Measurements from ENCODE around the gene TOMM7. TPM values are rescaled to one million over a fixed set of nuclear protein-coding genes. Genes with fewer than 3 reads are reported as not detected.
A peak's percentile ranks its signal among the peaks of the same experiment; 100 is the strongest.

The TOMM7 gene
- total RNA-seq, 4 donors from 2014 or later, result 133 to 211 (median 177) TPM

- no peak overlapping the region for H3K4me3 ChIP-seq
- no peak for DNase-seq (ENCODE audit: low spot score in 2 of 2)
- H3K9me3 ChIP-seq, result no peaks in the 10 kb centered on the region
- 78 to 82% methylated on average over 4 of the region's 4 CpGs for WGBS, 2 donors
- no peak overlapping the region for H3K27ac ChIP-seq
- H3K27me3 ChIP-seq, result no peaks in the 10 kb centered on the region
- H3K36me3 ChIP-seq, result no peaks in the 10 kb centered on the region
- no peaks in the 10 kb centered on the region for H3K4me1 ChIP-seq
- no peak for TF ChIP-seq EP300 (IDR thresholded peaks at IDR 0.05)
Observed at GRCh38 chr7:22771872-22772228, 50.8 kb downstream of the TOMM7 start.

DNA sequence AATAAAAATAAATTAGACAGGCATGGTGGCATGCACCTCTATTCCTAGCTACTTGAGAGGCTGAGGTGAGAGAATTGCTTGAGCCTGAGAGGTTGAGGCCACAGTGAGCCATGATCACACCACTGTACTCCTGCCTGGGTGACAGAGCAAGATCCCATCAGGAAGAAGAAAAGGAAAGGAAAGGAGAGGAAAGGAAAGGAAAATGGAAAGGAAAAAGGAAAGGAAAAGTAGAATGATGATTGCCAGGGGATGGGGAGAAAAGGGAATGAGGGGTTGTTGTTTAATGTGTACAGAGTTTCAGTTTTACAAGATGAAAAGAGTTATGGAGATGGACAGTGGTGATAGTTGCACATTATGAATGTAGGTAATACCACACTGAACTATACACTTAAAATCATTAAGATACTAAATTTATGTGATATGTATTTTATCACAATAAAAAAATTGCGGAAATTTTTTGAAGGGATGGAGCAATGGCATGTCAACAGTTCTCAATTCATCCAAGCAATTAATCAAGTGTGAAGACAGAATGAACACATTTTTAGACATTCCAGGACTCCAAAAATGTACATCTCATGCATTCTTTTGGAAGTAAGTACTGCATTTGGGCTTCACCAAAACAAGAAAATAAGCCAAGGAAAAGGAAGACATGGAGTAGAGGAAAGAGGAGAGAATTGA is 51.3 kb downstream of the TOMM7 start:
- Histone ChIP-seq H3K4me1 (no peaks in the 10 kb centered on the region), H3K36me3 (no peaks in the 10 kb centered on the region), H3K9me3 (no peaks in the 10 kb centered on the region), H3K4me3 (no peak overlapping the region), H3K27me3 (no peaks in the 10 kb centered on the region), H3K27ac (no peak overlapping the region)
- DNase-seq (ENCODE audit: low spot score in 2 of 2), result no peak
- TF ChIP-seq POLR2A (IDR thresholded peaks at IDR 0.05), result no peak
- TF ChIP-seq, protein P1, sequence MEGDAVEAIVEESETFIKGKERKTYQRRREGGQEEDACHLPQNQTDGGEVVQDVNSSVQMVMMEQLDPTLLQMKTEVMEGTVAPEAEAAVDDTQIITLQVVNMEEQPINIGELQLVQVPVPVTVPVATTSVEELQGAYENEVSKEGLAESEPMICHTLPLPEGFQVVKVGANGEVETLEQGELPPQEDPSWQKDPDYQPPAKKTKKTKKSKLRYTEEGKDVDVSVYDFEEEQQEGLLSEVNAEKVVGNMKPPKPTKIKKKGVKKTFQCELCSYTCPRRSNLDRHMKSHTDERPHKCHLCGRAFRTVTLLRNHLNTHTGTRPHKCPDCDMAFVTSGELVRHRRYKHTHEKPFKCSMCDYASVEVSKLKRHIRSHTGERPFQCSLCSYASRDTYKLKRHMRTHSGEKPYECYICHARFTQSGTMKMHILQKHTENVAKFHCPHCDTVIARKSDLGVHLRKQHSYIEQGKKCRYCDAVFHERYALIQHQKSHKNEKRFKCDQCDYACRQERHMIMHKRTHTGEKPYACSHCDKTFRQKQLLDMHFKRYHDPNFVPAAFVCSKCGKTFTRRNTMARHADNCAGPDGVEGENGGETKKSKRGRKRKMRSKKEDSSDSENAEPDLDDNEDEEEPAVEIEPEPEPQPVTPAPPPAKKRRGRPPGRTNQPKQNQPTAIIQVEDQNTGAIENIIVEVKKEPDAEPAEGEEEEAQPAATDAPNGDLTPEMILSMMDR (IDR thresholded peaks at IDR 0.05), result no peak
- TF ChIP-seq EP300 (IDR thresholded peaks at IDR 0.05), result no peak
- 91 to 96% methylated on average over 1 of the region's 1 CpG for WGBS, 2 donors

DNA sequence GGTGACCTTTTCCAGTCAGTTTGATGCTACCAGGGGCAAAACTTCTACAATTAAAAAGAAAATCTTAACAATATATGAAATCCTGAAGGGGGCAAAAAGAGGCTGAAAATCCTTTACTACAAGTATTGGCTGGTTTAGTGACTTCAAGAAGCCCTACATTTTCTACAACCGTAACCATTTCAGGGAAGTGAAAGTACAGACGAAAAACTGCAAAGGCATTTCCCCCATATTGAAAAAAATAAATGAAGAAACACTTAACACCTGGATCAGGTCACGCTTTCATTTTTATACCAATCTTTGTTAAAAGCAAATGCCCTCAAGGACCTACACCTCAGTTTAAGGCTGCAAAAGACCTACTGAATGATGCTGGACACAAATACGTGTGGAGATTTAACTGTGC is 57.0 kb downstream of the TOMM7 start:
- WGBS, 2 donors, result 71 to 75% methylated on average over 4 of the region's 4 CpGs
- peaks cover 0 to 4% (median 0%) of the 10 kb centered on the region in 4 donors for H3K9me3 ChIP-seq
- TF ChIP-seq, protein P1 (IDR thresholded peaks at IDR 0.05), result no peak
- TF ChIP-seq EP300 (IDR thresholded peaks at IDR 0.05) (no peak), POLR2A (IDR thresholded peaks at IDR 0.05) (no peak)

More for the DNA sequence above, 57.0 kb downstream of the TOMM7 start:
- Histone ChIP-seq H3K4me1 (no peaks in the 10 kb centered on the region), H3K27me3 (no peaks in the 10 kb centered on the region), H3K4me3 (no peak overlapping the region), H3K36me3 (no peaks in the 10 kb centered on the region), H3K27ac (no peak overlapping the region)
- DNase-seq (ENCODE audit: low spot score in 2 of 2), result no peak

Small RNA genes within 50 kb of the gene (small RNA-seq; reads per million reads assigned to genes)
- 3,614 reads per million, percentile 99 among the genes with 10 or more reads in this experiment for gene SNORD93

Other genes starting within 250 kb of the TOMM7 start
- 10 to 100 TPM in 1 of 4 donors, 1 to 10 TPM in 2, not detected in 1; 3.3 to 16.4 (median 6.3) TPM for gene IL6, start 95.6 kb downstream of the TOMM7 start, total RNA-seq
- gene HYCC1, start 191.3 kb upstream of the TOMM7 start, total RNA-seq, result 10 to 100 TPM; 15.9 to 61.5 (median 53.1) TPM